GM13977 (cell line): ENCODE data around the gene UGGT2.

ENCODE experiments used
- DNase-seq: peaks from one replicate; pipeline ENCODE4 v3.0.0; 2012; ENCODE audit warnings: low spot score
- in situ Hi-C: fragments of 300-500 bp; cut with MboI; formaldehyde crosslinking; loops from one replicate; pipeline ENCODE4 v1.12.0; 2022; ENCODE audit warnings: low sequenced_read_pairs, low pct_unique_long_range_greater_than_20kb, mixed read lengths, inconsistent platforms; ENCODE audit not compliant: unreplicated experiment
- TF ChIP-seq, protein P1 (sequence below): IDR thresholded peaks from 2 replicates; pipeline ENCODE4 v1.5.1; 2012; ENCODE audit warnings: mild to moderate bottlenecking, control low read depth; ENCODE audit not compliant: insufficient read depth; ENCODE audit errors: extremely low read depth, missing control alignments

The UGGT2 gene

DNA sequence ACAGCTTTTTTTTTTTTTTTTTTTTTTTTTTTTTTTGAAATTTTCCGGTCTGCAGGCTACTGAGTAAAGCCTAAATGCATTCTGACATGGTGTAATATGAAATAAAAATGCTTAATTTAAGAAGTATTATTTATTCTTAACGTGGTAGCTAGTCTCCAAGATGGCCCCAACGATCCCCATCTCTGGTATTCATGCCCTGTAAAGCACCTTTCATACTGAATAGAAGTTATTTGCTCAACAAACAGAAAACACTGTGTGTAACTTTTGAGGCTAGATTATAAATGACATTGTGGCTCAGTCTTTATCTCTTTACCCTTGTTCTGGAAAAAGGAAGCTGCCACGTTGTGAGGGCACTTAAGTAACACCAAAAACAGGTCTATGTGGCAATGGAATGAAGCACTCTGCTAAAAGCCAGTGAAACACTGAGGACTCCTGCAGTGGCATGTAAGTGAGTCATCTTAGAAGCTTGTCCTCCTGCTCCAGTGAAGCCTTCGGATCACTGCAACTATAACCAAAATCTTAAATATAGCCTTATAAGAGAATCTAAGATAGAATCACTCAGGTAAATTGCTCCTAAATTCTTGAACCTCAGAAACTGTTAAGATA, 128.7 kb downstream of the UGGT2 start:
- TF ChIP-seq, protein P1, sequence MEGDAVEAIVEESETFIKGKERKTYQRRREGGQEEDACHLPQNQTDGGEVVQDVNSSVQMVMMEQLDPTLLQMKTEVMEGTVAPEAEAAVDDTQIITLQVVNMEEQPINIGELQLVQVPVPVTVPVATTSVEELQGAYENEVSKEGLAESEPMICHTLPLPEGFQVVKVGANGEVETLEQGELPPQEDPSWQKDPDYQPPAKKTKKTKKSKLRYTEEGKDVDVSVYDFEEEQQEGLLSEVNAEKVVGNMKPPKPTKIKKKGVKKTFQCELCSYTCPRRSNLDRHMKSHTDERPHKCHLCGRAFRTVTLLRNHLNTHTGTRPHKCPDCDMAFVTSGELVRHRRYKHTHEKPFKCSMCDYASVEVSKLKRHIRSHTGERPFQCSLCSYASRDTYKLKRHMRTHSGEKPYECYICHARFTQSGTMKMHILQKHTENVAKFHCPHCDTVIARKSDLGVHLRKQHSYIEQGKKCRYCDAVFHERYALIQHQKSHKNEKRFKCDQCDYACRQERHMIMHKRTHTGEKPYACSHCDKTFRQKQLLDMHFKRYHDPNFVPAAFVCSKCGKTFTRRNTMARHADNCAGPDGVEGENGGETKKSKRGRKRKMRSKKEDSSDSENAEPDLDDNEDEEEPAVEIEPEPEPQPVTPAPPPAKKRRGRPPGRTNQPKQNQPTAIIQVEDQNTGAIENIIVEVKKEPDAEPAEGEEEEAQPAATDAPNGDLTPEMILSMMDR, result no peak
- DNase-seq, result no peak
- in situ Hi-C loops, result no loop called here

DNA sequence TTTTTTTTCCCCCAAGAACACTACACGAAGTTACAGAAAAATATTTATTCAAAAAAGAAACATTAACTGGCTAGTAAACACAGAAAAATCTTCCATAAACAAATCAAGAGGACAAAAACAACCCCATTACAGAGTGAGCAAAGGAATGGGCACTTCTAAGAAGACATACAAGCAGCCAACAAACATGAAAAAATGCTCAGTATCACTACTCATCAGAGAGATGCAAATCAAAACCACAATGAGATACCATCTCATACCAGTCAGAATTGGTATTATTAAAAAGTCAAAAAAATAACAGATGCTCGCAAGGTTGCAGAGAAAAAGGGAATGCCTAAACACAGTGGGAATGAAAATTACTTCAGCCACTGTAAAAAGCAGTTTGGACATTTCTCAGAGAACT, 131.7 kb downstream of the UGGT2 start:
- no peak for DNase-seq
- in situ Hi-C loops, result no loop called here
- TF ChIP-seq, protein P1, result no peak

DNA sequence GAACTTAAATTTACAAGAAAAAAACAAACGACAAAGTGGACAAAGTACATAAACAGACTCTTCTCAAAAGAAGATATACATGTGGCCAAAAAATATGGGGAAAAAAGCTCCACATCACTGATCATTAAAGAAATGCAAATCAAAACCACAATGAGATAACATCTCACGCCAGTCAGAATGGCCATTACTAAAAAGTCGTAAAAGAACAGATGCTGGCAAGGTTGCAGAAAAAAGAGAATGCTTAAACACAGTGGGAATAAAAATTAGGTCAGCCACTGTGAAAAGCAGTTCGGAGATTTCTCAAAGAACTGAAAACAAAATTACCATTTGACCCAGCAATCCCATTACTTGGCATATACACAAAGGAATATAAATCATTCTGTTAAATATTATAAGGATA, 132.7 kb downstream of the UGGT2 start:
- no peak for DNase-seq
- in situ Hi-C loops, result no loop called here
- TF ChIP-seq, protein P1, result no peak

DNA sequence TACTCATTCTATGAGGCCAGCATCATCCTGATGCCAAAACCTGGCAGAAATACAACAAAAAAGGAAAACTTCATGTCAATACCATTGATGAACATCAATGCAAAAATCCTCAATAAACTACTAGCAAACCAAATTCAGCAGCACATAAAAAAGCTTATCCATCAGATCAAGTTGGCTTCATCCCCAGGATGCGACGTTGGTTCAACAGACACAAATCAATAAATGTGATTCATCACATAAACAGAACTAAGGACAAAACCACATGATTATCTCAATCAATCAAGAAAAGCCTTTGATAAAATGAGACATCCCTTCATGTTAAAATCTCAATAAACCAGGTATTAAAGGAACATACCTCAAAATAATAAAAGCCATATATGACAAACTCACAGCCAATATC, 134.3 kb downstream of the UGGT2 start:
- in situ Hi-C loops, result no loop called here
- TF ChIP-seq, protein P1, result no peak
- no peak for DNase-seq

DNA sequence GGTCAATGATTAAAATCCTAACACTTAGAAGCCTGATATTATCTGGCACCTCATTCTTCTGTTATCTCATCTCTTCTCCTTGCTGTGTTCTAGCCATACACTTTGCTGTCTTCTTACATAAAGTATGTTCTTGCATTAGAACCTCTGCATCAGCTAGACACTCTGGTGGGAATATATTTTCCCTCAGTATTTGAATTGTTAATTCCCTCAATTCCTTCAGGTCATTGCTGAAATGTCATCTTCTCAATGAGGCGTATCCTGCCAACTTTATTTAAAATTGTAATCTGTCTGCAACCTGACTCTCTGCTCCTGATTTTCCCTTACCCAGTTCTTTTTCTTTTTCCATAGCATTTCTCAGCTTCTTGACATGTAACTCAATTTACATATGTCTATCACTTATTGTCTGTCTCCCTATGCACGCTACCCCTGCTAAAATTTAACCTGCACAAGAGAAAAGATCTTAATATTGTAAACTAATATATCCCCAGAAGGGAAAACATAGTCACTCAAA, 138.2 kb downstream of the UGGT2 start:
- DNase-seq, result no peak
- TF ChIP-seq, protein P1, result no peak
- in situ Hi-C loops, result no loop called here

DNA sequence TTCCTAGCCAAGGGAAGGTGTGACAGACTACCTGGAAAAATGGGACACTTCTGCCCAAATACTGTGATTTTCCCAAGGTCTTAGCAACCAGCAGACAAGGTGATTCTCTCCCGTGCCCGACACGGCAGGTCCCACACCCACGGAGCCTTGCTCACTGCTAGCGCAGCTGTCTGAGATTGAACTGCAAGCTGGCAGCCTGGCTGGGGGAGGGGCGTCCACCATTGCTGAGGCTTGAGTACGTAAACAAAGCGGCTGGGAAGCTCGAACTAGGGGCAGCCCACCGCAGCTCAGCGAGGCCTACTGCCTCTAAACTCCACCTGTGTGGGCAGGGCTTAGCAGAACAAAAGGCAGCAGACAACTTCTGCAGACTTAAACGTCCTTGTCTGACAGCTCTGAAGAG, 146.2 kb downstream of the UGGT2 start:
- DNase-seq, result no peak
- in situ Hi-C loops, result no loop called here
- TF ChIP-seq, protein P1, result no peak

DNA sequence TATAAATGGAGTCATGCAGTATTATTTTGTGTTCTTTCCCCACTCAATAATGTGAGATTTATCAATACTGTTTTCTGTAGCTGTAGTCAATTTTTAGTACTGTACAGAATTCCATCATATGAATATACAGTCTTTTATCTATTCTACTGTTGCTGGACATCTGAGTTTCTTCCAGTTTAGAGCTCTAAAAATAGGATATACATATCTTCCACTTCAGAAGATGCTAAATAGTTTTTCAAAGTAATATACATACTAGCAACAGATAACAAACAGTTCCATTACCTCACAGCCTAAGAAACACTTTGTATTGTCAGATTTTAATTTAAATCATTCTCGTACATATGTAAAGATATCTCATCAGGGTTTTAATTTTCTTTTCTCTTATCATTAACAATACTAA, 149.6 kb downstream of the UGGT2 start:
- DNase-seq, result no peak
- TF ChIP-seq, protein P1, result no peak
- in situ Hi-C loops, result no loop called here
